ENCODE data around the gene TLE2. TPM values are rescaled to one million over a fixed set of nuclear protein-coding genes. Genes with fewer than 3 reads are reported as not detected.

The TLE2 gene
- total RNA-seq (25.4 and 36.2 TPM in 2 replicates), polyA plus RNA-seq (71.1 and 82.0 TPM in 2 replicates)

DNA sequence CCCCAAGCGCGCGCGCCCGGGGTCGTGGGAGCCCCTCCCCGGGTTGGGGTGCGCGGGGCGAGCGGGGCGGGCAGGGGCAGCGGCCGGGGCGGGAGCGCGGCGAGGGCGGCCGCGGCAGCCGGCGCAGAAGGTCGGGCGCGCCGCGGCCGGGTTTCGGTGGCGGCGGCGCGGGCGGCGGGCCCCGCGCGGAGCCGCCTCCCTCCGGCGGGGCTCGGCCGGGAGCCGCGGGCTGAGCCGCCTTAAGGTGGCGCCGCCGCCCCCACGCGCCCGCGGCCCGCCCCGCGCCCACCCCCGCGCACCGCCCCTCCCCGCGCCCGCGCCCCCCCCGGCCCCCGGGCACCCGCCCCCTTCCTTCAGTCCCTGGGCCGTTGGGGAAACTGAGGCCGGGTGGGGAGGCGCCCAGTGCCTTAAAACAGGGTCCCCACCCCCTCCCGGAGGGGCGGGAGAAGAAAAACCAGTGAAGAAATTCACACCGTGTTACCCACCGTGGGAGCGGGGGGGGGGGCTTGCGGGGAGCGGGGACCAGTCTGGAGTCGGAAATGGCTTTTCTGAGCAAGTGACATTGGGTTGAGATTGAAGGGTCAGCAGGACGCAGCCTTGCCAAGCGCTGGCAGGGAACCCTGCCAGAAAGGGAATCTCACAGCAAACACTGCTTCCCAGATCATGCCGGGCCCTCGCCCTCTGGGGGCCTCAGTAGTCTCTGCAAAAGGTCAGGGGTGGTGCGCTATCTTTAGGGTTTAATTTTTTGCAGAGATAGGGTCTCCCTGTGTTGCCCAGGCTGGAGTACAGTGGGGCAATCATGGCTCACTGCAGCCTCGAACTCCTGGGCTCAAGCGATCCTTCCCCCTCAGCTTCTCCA is at the start of gene TLE2:
TLE2 (minus strand) TSS at position 216 of the 859 bp plus-strand sequence. CDS start 376 bp downstream, outside the sequence.
- Histone ChIP-seq H3K36me3 (replicated peaks; ENCODE audit: insufficient read depth, low read depth) (no peaks in the 10 kb centered on the region), H3K79me2 (peaks cover 5% of the 10 kb centered on the region), H3K4me3 (peak within 1 kb of the TSS; percentile 71), H3K9me2 (replicated peaks; ENCODE audit: insufficient read depth) (no peaks in the 10 kb centered on the region), H3K9me3 (ENCODE audit: low read depth) (no peaks in the 10 kb centered on the region), H3K27ac (peak within 1 kb of the TSS; percentile 57), H4K20me1 (ENCODE audit: insufficient read depth, poor library complexity, severe bottlenecking) (no peaks in the 10 kb centered on the region), H3K4me1 (ENCODE audit: insufficient read depth) (peaks cover 28% of the 10 kb centered on the region), H3K27me3 (no peaks in the 10 kb centered on the region), H3K4me2 (peak within 1 kb of the TSS; percentile 96), H2AFZ (peak within 1 kb of the TSS; percentile 83)
- peak; percentile 44 for DNase-seq (ENCODE audit: low spot score)
- 22% methylated on average over 8 of the region's 85 CpGs for WGBS (ENCODE audit: low lambda C conversion rate, missing lambda C conversion rate)
- TF ChIP-seq EZH2 (IDR thresholded peaks at IDR 0.05; ENCODE audit: borderline replicate concordance) (no peak), EZH2phosphoT487 (IDR thresholded peaks at IDR 0.05; ENCODE audit: low read depth, severe bottlenecking, unreplicated experiment) (no peak)
- TF ChIP-seq, protein P1, sequence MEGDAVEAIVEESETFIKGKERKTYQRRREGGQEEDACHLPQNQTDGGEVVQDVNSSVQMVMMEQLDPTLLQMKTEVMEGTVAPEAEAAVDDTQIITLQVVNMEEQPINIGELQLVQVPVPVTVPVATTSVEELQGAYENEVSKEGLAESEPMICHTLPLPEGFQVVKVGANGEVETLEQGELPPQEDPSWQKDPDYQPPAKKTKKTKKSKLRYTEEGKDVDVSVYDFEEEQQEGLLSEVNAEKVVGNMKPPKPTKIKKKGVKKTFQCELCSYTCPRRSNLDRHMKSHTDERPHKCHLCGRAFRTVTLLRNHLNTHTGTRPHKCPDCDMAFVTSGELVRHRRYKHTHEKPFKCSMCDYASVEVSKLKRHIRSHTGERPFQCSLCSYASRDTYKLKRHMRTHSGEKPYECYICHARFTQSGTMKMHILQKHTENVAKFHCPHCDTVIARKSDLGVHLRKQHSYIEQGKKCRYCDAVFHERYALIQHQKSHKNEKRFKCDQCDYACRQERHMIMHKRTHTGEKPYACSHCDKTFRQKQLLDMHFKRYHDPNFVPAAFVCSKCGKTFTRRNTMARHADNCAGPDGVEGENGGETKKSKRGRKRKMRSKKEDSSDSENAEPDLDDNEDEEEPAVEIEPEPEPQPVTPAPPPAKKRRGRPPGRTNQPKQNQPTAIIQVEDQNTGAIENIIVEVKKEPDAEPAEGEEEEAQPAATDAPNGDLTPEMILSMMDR (IDR thresholded peaks at IDR 0.05; ENCODE audit: poor library complexity), result no peak

DNA sequence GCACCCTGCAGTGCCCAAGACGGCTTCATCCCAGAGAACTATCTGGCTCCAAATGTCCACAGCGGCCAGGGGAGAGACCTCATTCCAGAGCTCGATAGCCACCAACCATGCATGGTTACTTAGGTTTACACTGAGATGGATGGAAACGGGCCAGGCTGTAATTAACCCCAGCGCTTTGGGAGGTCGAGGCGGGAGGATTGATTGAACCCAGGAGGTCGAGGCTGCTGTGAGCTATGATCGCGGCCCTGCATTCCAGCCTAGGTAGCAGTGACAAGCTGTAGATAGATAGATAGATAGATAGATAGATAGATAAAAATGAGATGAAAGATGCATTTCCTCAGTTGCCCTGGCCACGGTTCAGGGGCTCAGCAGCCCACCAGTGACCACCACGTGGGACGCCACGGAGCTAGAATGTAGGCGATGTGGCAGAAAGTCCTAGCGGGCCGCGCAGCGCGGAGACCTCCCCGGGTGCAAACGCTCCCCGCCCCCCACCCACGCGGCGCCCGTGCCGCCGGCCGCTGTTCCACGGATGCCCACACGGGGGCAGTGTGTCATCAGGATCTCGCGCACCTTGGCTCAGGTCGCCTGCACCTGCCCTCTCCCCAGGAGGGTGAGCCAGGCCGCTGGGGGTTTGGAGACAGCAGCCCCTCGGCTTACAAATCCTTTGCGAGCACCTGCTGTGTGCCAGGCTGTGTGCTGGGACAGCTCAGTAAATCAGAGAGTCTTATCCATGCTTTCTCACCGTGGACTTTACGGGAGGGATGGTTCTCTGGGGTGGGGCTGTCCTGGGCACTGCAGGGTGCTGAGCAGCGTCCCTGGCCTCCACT is 46.7 kb upstream of the TLE2 start:
- no peak overlapping the region for H3K4me3 ChIP-seq
- no peaks in the 10 kb centered on the region for H3K9me2 ChIP-seq (replicated peaks; ENCODE audit: insufficient read depth)
- no peak overlapping the region for H2AFZ ChIP-seq
- H3K79me2 ChIP-seq, result no peaks in the 10 kb centered on the region
- peak overlapping the region; percentile 81 for H3K4me2 ChIP-seq
- H3K4me1 ChIP-seq (ENCODE audit: insufficient read depth), result no peaks in the 10 kb centered on the region
- no peaks in the 10 kb centered on the region for H4K20me1 ChIP-seq (ENCODE audit: insufficient read depth, poor library complexity, severe bottlenecking)
- no peaks in the 10 kb centered on the region for H3K36me3 ChIP-seq (replicated peaks; ENCODE audit: insufficient read depth, low read depth)
- peak; percentile 77 for DNase-seq (ENCODE audit: low spot score)
- TF ChIP-seq, protein P1 (IDR thresholded peaks at IDR 0.05; ENCODE audit: poor library complexity), result peak; percentile 96
- no peak for TF ChIP-seq EZH2phosphoT487 (IDR thresholded peaks at IDR 0.05; ENCODE audit: low read depth, severe bottlenecking, unreplicated experiment)
- no peak for TF ChIP-seq EZH2 (IDR thresholded peaks at IDR 0.05; ENCODE audit: borderline replicate concordance)
- no peaks in the 10 kb centered on the region for H3K9me3 ChIP-seq (ENCODE audit: low read depth)
- no peaks in the 10 kb centered on the region for H3K27me3 ChIP-seq
- 16% methylated on average over 41 of the region's 41 CpGs for WGBS (ENCODE audit: low lambda C conversion rate, missing lambda C conversion rate)
- no peak overlapping the region for H3K27ac ChIP-seq

DNA sequence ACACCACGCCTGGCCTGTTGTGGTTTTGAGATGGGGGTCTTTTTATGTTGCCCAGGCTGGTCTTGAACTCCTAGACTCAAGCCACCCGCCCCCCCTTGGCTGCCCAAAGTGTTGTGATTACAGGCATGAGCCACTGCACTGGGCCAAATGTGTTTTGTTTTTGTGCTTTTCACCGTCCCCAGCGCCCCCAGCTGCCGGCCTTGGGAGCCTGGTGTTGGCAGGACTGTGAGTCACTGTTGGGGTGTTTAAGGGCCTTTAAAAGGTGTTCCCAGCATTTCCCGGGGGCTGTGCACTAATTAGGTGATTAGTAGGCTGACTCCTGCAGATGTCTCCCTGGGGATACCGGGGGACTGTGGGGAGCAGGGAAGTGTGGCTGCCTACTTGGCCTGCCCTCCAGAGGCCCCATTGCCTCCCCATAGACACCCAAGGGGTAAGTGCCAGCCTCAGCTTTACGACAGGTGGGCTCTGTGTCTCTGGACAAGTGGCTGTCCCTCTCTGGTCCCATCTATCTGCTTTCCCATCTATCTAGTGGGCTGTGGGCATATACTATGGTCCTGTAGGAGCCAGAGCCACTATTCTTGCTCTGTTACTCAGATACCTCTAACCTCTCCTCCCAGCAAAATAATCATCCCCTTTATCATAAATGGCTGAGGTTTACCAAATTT is 45.0 kb upstream of the TLE2 start:
- H4K20me1 ChIP-seq (ENCODE audit: insufficient read depth, poor library complexity, severe bottlenecking), result no peaks in the 10 kb centered on the region
- no peaks in the 10 kb centered on the region for H3K9me2 ChIP-seq (replicated peaks; ENCODE audit: insufficient read depth)
- no peaks in the 10 kb centered on the region for H3K27me3 ChIP-seq
- 69% methylated on average over 8 of the region's 8 CpGs for WGBS (ENCODE audit: low lambda C conversion rate, missing lambda C conversion rate)
- no peak overlapping the region for H2AFZ ChIP-seq
- H3K4me2 ChIP-seq, result no peak overlapping the region
- TF ChIP-seq EZH2phosphoT487 (IDR thresholded peaks at IDR 0.05; ENCODE audit: low read depth, severe bottlenecking, unreplicated experiment), result no peak
- TF ChIP-seq EZH2 (IDR thresholded peaks at IDR 0.05; ENCODE audit: borderline replicate concordance), result no peak
- TF ChIP-seq, protein P1 (IDR thresholded peaks at IDR 0.05; ENCODE audit: poor library complexity), result no peak
- DNase-seq (ENCODE audit: low spot score), result no peak
- no peak overlapping the region for H3K4me3 ChIP-seq
- no peaks in the 10 kb centered on the region for H3K36me3 ChIP-seq (replicated peaks; ENCODE audit: insufficient read depth, low read depth)
- H3K79me2 ChIP-seq, result no peaks in the 10 kb centered on the region
- no peaks in the 10 kb centered on the region for H3K9me3 ChIP-seq (ENCODE audit: low read depth)
- no peaks in the 10 kb centered on the region for H3K4me1 ChIP-seq (ENCODE audit: insufficient read depth)
- H3K27ac ChIP-seq, result no peak overlapping the region
